ENCODE results near the gene PLPP4.
A peak's percentile ranks its signal among the peaks of the same experiment; 100 is the strongest.

The PLPP4 gene

DNA sequence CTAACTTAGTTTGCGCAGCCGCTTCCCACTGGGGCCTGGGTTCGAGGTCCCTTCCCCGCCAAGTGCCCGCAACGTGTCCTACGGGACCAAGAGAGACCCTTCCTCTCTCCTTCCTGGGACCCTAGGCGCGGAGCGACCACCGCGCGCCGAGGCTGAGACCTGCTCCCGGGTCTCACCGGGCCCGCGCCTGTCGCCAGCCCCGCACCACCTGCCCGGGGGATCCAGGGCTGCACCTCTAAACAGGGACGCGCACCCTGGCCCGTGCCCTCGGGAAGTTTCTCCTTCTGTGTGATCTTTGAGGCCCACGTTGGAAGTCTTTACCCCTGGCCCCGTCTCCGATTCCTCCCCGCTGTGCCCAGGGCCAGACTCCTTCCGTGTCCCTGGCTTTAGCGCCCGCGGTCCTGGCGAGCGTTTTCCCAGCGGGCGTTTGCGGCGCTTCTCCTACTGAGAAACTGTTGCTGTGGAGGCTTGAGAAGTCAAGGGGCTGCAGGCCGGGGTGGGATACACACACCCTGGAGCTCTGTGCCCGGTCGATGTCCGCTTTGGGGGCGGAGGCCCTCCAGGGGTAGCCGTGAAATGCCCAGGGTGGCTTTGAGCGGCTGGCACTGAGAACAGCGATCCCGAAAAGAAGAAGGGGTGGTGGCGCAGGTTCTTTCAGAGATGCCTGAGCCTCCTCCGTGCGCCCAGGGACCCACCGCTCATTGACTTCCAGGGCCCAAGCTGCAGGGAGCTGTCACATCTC, 575 bp downstream of the PLPP4 start:
- peak; percentile 3 for ATAC-seq
- TF ChIP-seq ZC3H10 (CRISPR knock-in tag; IDR thresholded peaks at IDR 0.05) (no peak), ZNF8 (CRISPR knock-in tag; IDR thresholded peaks at IDR 0.05) (no peak), ESRRG (CRISPR knock-in tag; IDR thresholded peaks at IDR 0.05) (no peak), TOX (CRISPR knock-in tag; IDR thresholded peaks at IDR 0.05; ENCODE audit: borderline replicate concordance) (no peak), ZNF565 (CRISPR knock-in tag; conservative IDR thresholded peaks at IDR 0.05; ENCODE audit: low read depth) (no peak)

GRCh38 chr10:120458432-120458831, 1.4 kb downstream of the PLPP4 start:
- no peak for ATAC-seq
- TF ChIP-seq TSHZ2 (CRISPR knock-in tag; IDR thresholded peaks at IDR 0.05) (no peak), BACH2 (CRISPR knock-in tag; IDR thresholded peaks at IDR 0.05; ENCODE audit: borderline replicate concordance) (no peak), ZC3H10 (CRISPR knock-in tag; IDR thresholded peaks at IDR 0.05) (no peak), POU6F1 (CRISPR knock-in tag; IDR thresholded peaks at IDR 0.05; ENCODE audit: borderline replicate concordance, low read depth) (no peak)

GRCh38 chr10:120459185-120459584, 2.2 kb downstream of the PLPP4 start:
- TF ChIP-seq ZFP3 (CRISPR knock-in tag; IDR thresholded peaks at IDR 0.05) (no peak), CSDC2 (CRISPR knock-in tag; IDR thresholded peaks at IDR 0.05) (no peak), SNAI2 (CRISPR knock-in tag; IDR thresholded peaks at IDR 0.05) (no peak), BACH2 (CRISPR knock-in tag; IDR thresholded peaks at IDR 0.05; ENCODE audit: borderline replicate concordance) (no peak), POU6F1 (CRISPR knock-in tag; IDR thresholded peaks at IDR 0.05; ENCODE audit: borderline replicate concordance, low read depth) (no peak)

GRCh38 chr10:120460186-120460585, 3.2 kb downstream of the PLPP4 start:
- no peak for TF ChIP-seq TSHZ2 (CRISPR knock-in tag; IDR thresholded peaks at IDR 0.05)
- TF ChIP-seq GLIS3 (CRISPR knock-in tag; IDR thresholded peaks at IDR 0.05) = no peak
- TF ChIP-seq TOX (CRISPR knock-in tag; IDR thresholded peaks at IDR 0.05; ENCODE audit: borderline replicate concordance) = no peak
- no peak for TF ChIP-seq ISL1 (CRISPR knock-in tag; IDR thresholded peaks at IDR 0.05)
- no peak for TF ChIP-seq PATZ1 (CRISPR knock-in tag; IDR thresholded peaks at IDR 0.05; ENCODE audit: borderline replicate concordance)
- TF ChIP-seq, protein P1, sequence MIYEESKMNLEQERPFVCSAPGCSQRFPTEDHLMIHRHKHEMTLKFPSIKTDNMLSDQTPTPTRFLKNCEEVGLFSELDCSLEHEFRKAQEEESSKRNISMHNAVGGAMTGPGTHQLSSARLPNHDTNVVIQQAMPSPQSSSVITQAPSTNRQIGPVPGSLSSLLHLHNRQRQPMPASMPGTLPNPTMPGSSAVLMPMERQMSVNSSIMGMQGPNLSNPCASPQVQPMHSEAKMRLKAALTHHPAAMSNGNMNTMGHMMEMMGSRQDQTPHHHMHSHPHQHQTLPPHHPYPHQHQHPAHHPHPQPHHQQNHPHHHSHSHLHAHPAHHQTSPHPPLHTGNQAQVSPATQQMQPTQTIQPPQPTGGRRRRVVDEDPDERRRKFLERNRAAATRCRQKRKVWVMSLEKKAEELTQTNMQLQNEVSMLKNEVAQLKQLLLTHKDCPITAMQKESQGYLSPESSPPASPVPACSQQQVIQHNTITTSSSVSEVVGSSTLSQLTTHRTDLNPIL (CRISPR knock-in tag; IDR thresholded peaks at IDR 0.05; ENCODE audit: low read depth) = no peak
- no peak for TF ChIP-seq TCF4 (CRISPR knock-in tag; IDR thresholded peaks at IDR 0.05; ENCODE audit: borderline replicate concordance)
- no peak for TF ChIP-seq RARB (CRISPR knock-in tag; IDR thresholded peaks at IDR 0.05)
- TF ChIP-seq ZFP30 (CRISPR knock-in tag; IDR thresholded peaks at IDR 0.05) = no peak
- TF ChIP-seq OSR1 (CRISPR knock-in tag; IDR thresholded peaks at IDR 0.05) = no peak
- TF ChIP-seq ESRRG (CRISPR knock-in tag; IDR thresholded peaks at IDR 0.05) = no peak
- TF ChIP-seq PPARA (CRISPR knock-in tag; IDR thresholded peaks at IDR 0.05; ENCODE audit: borderline replicate concordance) = no peak
- peak; percentile 2 for ATAC-seq

More at GRCh38 chr10:120459185-120459584, 2.2 kb downstream of the PLPP4 start:
- no peak for ATAC-seq

Measured in SK-N-SH treated with all-trans-retinoic acid at 6 μM for 48 hours (cell line).